ENCODE results near the gene SRSF11. TPM values are rescaled to one million over a fixed set of nuclear protein-coding genes. Genes with fewer than 3 reads are reported as not detected.

Gene SRSF11
- total and polyA plus RNA-seq, 2 of the 4 experiments (the other 2 are of a cell fraction): 94.5 to 149 TPM

- H2BK15ac ChIP-seq (ENCODE audit: low read depth, low read length): no peak overlapping the region
- H4K91ac ChIP-seq (ENCODE audit: insufficient read depth, low read depth, low read length): no peak overlapping the region
- no peak overlapping the region for H3K9ac ChIP-seq (ENCODE audit: low read depth, low read length)
- ATAC-seq (ENCODE audit: low read depth) (no peak), DNase-seq (no peak)
- H3K4me2 ChIP-seq (ENCODE audit: low read depth, low read length): no peak overlapping the region
- H4K5ac ChIP-seq (ENCODE audit: low read depth, low read length): no peak overlapping the region
- H3K4me3 ChIP-seq (ENCODE audit: insufficient read depth, low read depth, low read length): no peak overlapping the region
- peaks cover 9% of the 10 kb centered on the region in 2 experiments; a peak in 3 of 4 replicates for H3K79me1 ChIP-seq (ENCODE audit: low read depth in 1 of 2, low read length in 2 of 2)
- no peak overlapping the region for H2BK5ac ChIP-seq (ENCODE audit: low read depth, low read length, poor library complexity, severe bottlenecking)
- H3K18ac ChIP-seq (ENCODE audit: low read depth, low read length): no peak overlapping the region
- peaks cover 49% of the 10 kb centered on the region for H3K36me3 ChIP-seq (ENCODE audit: control insufficient read depth, insufficient read depth, low read length)
- no peak overlapping the region for H2AK5ac ChIP-seq (ENCODE audit: low read depth, low read length)
- no peaks in the 10 kb centered on the region for H3K9me1 ChIP-seq (ENCODE audit: insufficient read depth, low read length)
- intact Hi-C loops (cut with micrococcal nuclease) (loop anchor here (2.0 kb wide), 1 partner anchor 16 kb away; no protein-coding TSS in a partner anchor), in situ Hi-C loops (cut with MboI; ENCODE audit: low sequenced_read_pairs) (loop anchor here (10.0 kb wide), 1 partner anchor 808 kb away; no protein-coding TSS in a partner anchor), dilution Hi-C loops (cut with HindIII; ENCODE audit: low sequenced_read_pairs, unreplicated experiment) (no loop called here)
- no peak overlapping the region for H3K14ac ChIP-seq (replicated peaks; ENCODE audit: low read depth, low read length)
- POLR2A ChIA-PET (ENCODE audit: unreplicated experiment): no interaction called here
- no peak overlapping the region for H2AK9ac ChIP-seq (replicated peaks; ENCODE audit: low read depth, low read length, poor library complexity)
- no peak overlapping the region for H2BK20ac ChIP-seq (ENCODE audit: low read depth, low read length)
- H3K4me1 ChIP-seq (ENCODE audit: control insufficient read depth, insufficient read depth, low read length): no peaks in the 10 kb centered on the region
- CTCF ChIA-PET: no interaction called here
- H3K23ac ChIP-seq (ENCODE audit: low read depth, low read length): no peak overlapping the region
- no peaks in the 10 kb centered on the region for H3K9me3 ChIP-seq (ENCODE audit: control insufficient read depth, insufficient read depth, low read length)
- BruUV-seq (replicated peaks): no TSS peak
- no peak overlapping the region for H3K27ac ChIP-seq (ENCODE audit: insufficient read depth, low read length)
- TF ChIP-seq NFE2L2 (IDR thresholded peaks at IDR 0.05; ENCODE audit: low read depth, low read length) (no peak), RFX5 (IDR thresholded peaks at IDR 0.05; ENCODE audit: low read depth, low read length) (no peak), USF2 (IDR thresholded peaks at IDR 0.05; ENCODE audit: low read depth, low read length) (no peak), CHD1 (IDR thresholded peaks at IDR 0.05; ENCODE audit: low read depth, low read length) (no peak), POLR2A (IDR thresholded peaks at IDR 0.05; ENCODE audit: low read depth, low read length) (no peak), MAZ (IDR thresholded peaks at IDR 0.05; ENCODE audit: borderline replicate concordance, low read depth, low read length) (no peak), RAD21 (IDR thresholded peaks at IDR 0.05; ENCODE audit: low read length) (no peak), RCOR1 (IDR thresholded peaks at IDR 0.05; ENCODE audit: insufficient replicate concordance, low read length) (no peak), CTCF (conservative IDR thresholded peaks at IDR 0.05; ENCODE audit: low read depth, low read length) (no peak), FOS (IDR thresholded peaks at IDR 0.05; ENCODE audit: low read depth, low read length) (no peak), SMC3 (IDR thresholded peaks at IDR 0.05; ENCODE audit: low read depth, low read length) (no peak)
- TF ChIP-seq, protein P1, sequence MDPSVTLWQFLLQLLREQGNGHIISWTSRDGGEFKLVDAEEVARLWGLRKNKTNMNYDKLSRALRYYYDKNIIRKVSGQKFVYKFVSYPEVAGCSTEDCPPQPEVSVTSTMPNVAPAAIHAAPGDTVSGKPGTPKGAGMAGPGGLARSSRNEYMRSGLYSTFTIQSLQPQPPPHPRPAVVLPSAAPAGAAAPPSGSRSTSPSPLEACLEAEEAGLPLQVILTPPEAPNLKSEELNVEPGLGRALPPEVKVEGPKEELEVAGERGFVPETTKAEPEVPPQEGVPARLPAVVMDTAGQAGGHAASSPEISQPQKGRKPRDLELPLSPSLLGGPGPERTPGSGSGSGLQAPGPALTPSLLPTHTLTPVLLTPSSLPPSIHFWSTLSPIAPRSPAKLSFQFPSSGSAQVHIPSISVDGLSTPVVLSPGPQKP (IDR thresholded peaks at IDR 0.05; ENCODE audit: borderline replicate concordance, low read depth, low read length): no peak
- no peak overlapping the region for H2BK120ac ChIP-seq (ENCODE audit: low read depth, low read length)
- H3K27me3 ChIP-seq (ENCODE audit: control insufficient read depth, insufficient read depth, low read length): no peaks in the 10 kb centered on the region
- H4K8ac ChIP-seq (ENCODE audit: low read depth in 2 of 2, low read length in 2 of 2): no peak overlapping the region
- no peaks in the 10 kb centered on the region; the same call in 1 of the 2 replicates for H4K20me1 ChIP-seq (ENCODE audit: insufficient read depth, low read length)
- H3K56ac ChIP-seq (ENCODE audit: extremely low read depth, insufficient read depth, low read length): no peak overlapping the region
- H3K4ac ChIP-seq (ENCODE audit: low read depth, low read length): no peak overlapping the region
- H2AFZ ChIP-seq (replicated peaks; ENCODE audit: low read length, poor library complexity): no peak overlapping the region
Observed at GRCh38 chr1:70247122-70247521, 25.9 kb downstream of the SRSF11 start.
